ENCODE measurements around the gene SLC10A3. TPM values are rescaled to one million over a fixed set of nuclear protein-coding genes. Genes with fewer than 3 reads are reported as not detected.

The SLC10A3 gene
- total and polyA plus RNA-seq, 2 of the 13 experiments (the other 11 are each of a cell fraction or from before 2014, with no cell fraction given) = 10.1 to 11.5 TPM

- TF ChIP-seq MNT (IDR thresholded peaks at IDR 0.05) = peak; percentile 6; the same call in 1 of the 2 replicates
- TF ChIP-seq ERF (CRISPR knock-in tag; IDR thresholded peaks at IDR 0.05) = peak; percentile 73; the same call in 1 of the 2 replicates
- peak; percentile 95 for TF ChIP-seq SP4 (CRISPR knock-in tag; IDR thresholded peaks at IDR 0.05)
- TF ChIP-seq NR3C1 (CRISPR knock-in tag; IDR thresholded peaks at IDR 0.05) = no peak
- no peak for TF ChIP-seq NCOR1 (IDR thresholded peaks at IDR 0.05; ENCODE audit: borderline replicate concordance, low read length)
- TF ChIP-seq IRX3 (CRISPR knock-in tag; IDR thresholded peaks at IDR 0.05; ENCODE audit: borderline replicate concordance, low read depth) = 0 out of 2 replicates have a peak, but pooled peaks have one; percentile 31
- TF ChIP-seq IKZF4 (CRISPR knock-in tag; IDR thresholded peaks at IDR 0.05; ENCODE audit: borderline replicate concordance, low read depth, not compliant biosample characterization) = no peak
- no peak for TF ChIP-seq E2F5 (CRISPR knock-in tag; conservative IDR thresholded peaks at IDR 0.05)
- no peak for TF ChIP-seq SETDB1 (CRISPR knock-in tag; IDR thresholded peaks at IDR 0.05; ENCODE audit: borderline replicate concordance)
- TF ChIP-seq RFXAP (CRISPR knock-in tag; IDR thresholded peaks at IDR 0.05; ENCODE audit: borderline replicate concordance) = no peak
- TF ChIP-seq ZNF775 (CRISPR knock-in tag; IDR thresholded peaks at IDR 0.05; ENCODE audit: borderline replicate concordance) = 0 out of 2 replicates have a peak, but pooled peaks have one; percentile 37
- TF ChIP-seq AKAP8 (CRISPR knock-in tag; IDR thresholded peaks at IDR 0.05) = no peak
- TF ChIP-seq SIN3A (IDR thresholded peaks at IDR 0.05; ENCODE audit: borderline replicate concordance, low read depth, low read length) = no peak
- TF ChIP-seq TIGD3 (CRISPR knock-in tag; IDR thresholded peaks at IDR 0.05; ENCODE audit: borderline replicate concordance) = no peak
- TF ChIP-seq ZNF207 (IDR thresholded peaks at IDR 0.05; ENCODE audit: borderline replicate concordance) = no peak
- no peak for TF ChIP-seq ZNF121 (CRISPR knock-in tag; IDR thresholded peaks at IDR 0.05)
- no peak for TF ChIP-seq IRF2 (CRISPR knock-in tag; IDR thresholded peaks at IDR 0.05)
- TF ChIP-seq MATR3 (CRISPR knock-in tag; IDR thresholded peaks at IDR 0.05) = no peak
- no peak for TF ChIP-seq ARNTL (CRISPR knock-in tag; IDR thresholded peaks at IDR 0.05)
- TF ChIP-seq NCOA2 (CRISPR knock-in tag; IDR thresholded peaks at IDR 0.05) = peak; percentile 22; the same call in 1 of the 2 replicates
Observed at GRCh38 chrX:154478728-154479622, 11.5 kb downstream of the SLC10A3 start, which contains the start of gene LAGE3 (continued).

All from HepG2 (cell line).